H9 (cell line): Measurements from ENCODE around the gene VWA5B1. TPM values are rescaled to one million over a fixed set of nuclear protein-coding genes. Genes with fewer than 3 reads are reported as not detected.

Experiments used
- DNase-seq: peaks from one replicate; pipeline ENCODE4 v3.0.0-alpha.2; 2017
- H2AFZ ChIP-seq: one replicate; pipeline ENCODE4 v1.6.1; 2013; ENCODE audit warnings: mild to moderate bottlenecking, low read length, control low read depth, moderate library complexity
- H2AK5ac ChIP-seq: 2 replicates; pipeline ENCODE4 v1.6.1; 2013; ENCODE audit warnings: low read length, control low read depth, mixed read lengths; ENCODE audit not compliant: insufficient read length
- H2BK120ac ChIP-seq: one replicate; pipeline ENCODE4 v1.6.1; 2013; ENCODE audit warnings: low read depth, mild to moderate bottlenecking, low read length, control low read depth, inconsistent platforms; ENCODE audit not compliant: poor library complexity, severe bottlenecking
- H2BK12ac ChIP-seq: 2 replicates; pipeline ENCODE4 v1.6.1; 2013; ENCODE audit warnings: low read length, control low read depth, mixed read lengths, low read depth; ENCODE audit not compliant: insufficient read length
- H2BK15ac ChIP-seq: 2 replicates; pipeline ENCODE4 v1.6.1; 2013; ENCODE audit warnings: low read depth, low read length, control low read depth
- H2BK20ac ChIP-seq: one replicate; pipeline ENCODE4 v1.6.1; 2013; ENCODE audit warnings: low read depth, mild to moderate bottlenecking, low read length, control low read depth, inconsistent platforms; ENCODE audit not compliant: poor library complexity, severe bottlenecking
- H2BK5ac ChIP-seq: 2 replicates; pipeline ENCODE4 v1.6.1; 2013; ENCODE audit warnings: low read length, control low read depth, mixed read lengths; ENCODE audit not compliant: insufficient read length
- H3K14ac ChIP-seq: 2 replicates; pipeline ENCODE4 v1.6.1; 2013; ENCODE audit warnings: low read length, control low read depth; ENCODE audit not compliant: insufficient read depth
- H3K18ac ChIP-seq: 2 replicates; pipeline ENCODE4 v1.6.1; 2013; ENCODE audit warnings: low read depth, mild to moderate bottlenecking, mixed read lengths, low read length, control low read depth; ENCODE audit not compliant: insufficient read length
- H3K23ac ChIP-seq: 2 replicates; pipeline ENCODE4 v1.6.1; 2013; ENCODE audit warnings: low read length, control low read depth, mixed read lengths, low read depth; ENCODE audit not compliant: insufficient read length
- H3K23me2 ChIP-seq: 2 replicates; pipeline ENCODE4 v1.6.1; 2013; ENCODE audit warnings: low read depth, mild to moderate bottlenecking, mixed read lengths, low read length, control low read depth; ENCODE audit not compliant: insufficient read length, poor library complexity, severe bottlenecking
- H3K27ac ChIP-seq: 2 replicates; pipeline ENCODE4 v1.5.1; 2013; ENCODE audit warnings: low read length, control low read depth, mixed read lengths, low read depth; ENCODE audit not compliant: insufficient read length
- H3K27me3 ChIP-seq: 2 replicates; pipeline ENCODE4 v1.6.1; 2013; ENCODE audit warnings: low read length, control low read depth, inconsistent platforms; ENCODE audit not compliant: insufficient read depth
- H3K4ac ChIP-seq: 2 replicates; pipeline ENCODE4 v1.6.1; 2013; ENCODE audit warnings: low read depth, mild to moderate bottlenecking, control low read depth, inconsistent platforms, low read length, moderate library complexity
- H3K4me1 ChIP-seq: 2 replicates; pipeline ENCODE4 v1.6.1; 2013; ENCODE audit warnings: low read length, control low read depth, inconsistent platforms; ENCODE audit not compliant: insufficient read depth
- H3K4me2 ChIP-seq: 2 replicates; pipeline ENCODE4 v1.6.1; 2013; ENCODE audit warnings: low read length, control low read depth, mixed read lengths; ENCODE audit not compliant: insufficient read length, insufficient read depth
- H3K56ac ChIP-seq: 2 replicates; pipeline ENCODE4 v1.6.1; 2013; ENCODE audit warnings: low read depth, mild to moderate bottlenecking, mixed read lengths, low read length, control low read depth; ENCODE audit not compliant: insufficient read length
- H3K79me1 ChIP-seq: 2 replicates; pipeline ENCODE4 v1.6.1; 2013; ENCODE audit warnings: low read depth, mild to moderate bottlenecking, moderate library complexity, low read length, control low read depth, inconsistent platforms; ENCODE audit not compliant: insufficient read depth, poor library complexity, severe bottlenecking
- H3K79me2 ChIP-seq: 2 replicates; pipeline ENCODE4 v1.6.1; 2013; ENCODE audit warnings: low read length, control low read depth, inconsistent platforms; ENCODE audit not compliant: insufficient read depth
- H3K9ac ChIP-seq: 2 replicates; pipeline ENCODE4 v1.6.1; 2013; ENCODE audit warnings: low read length, control low read depth, mixed read lengths; ENCODE audit not compliant: insufficient read length; ENCODE audit errors: extremely low read depth
- H3K9me3 ChIP-seq: one replicate; pipeline ENCODE4 v1.6.1; 2013; ENCODE audit warnings: low read depth, low read length, inconsistent platforms; ENCODE audit not compliant: control insufficient read depth
- H3T11ph ChIP-seq: one replicate; pipeline ENCODE4 v1.6.1; 2013; ENCODE audit warnings: mild to moderate bottlenecking, low read length, control low read depth, inconsistent platforms
- H4K20me1 ChIP-seq: one replicate; pipeline ENCODE4 v1.6.1; 2013; ENCODE audit not compliant: control insufficient read depth, insufficient read length, insufficient read depth
- H4K5ac ChIP-seq: 2 replicates; pipeline ENCODE4 v1.6.1; 2013; ENCODE audit warnings: low read depth, mild to moderate bottlenecking, mixed read lengths, low read length, control low read depth; ENCODE audit not compliant: insufficient read length
- H4K8ac ChIP-seq: replicated peaks from 2 replicates; pipeline ENCODE4 v1.6.1; 2013; ENCODE audit warnings: low read length, control low read depth, mixed read lengths, low read depth; ENCODE audit not compliant: insufficient read length
- H4K91ac ChIP-seq: 2 replicates; pipeline ENCODE4 v1.6.1; 2013; ENCODE audit warnings: low read depth, mild to moderate bottlenecking, moderate library complexity, mixed read lengths, low read length, control low read depth; ENCODE audit not compliant: insufficient read length
- H3K27ac Mint-ChIP-seq, 3 experiments: 2 replicates in 2 of 3; 3 replicates in 1 of 3; pipeline ENCODE4 v1.8.0; 2020 to 2021; ENCODE audit warnings: mixed read lengths in 3 of 3, mild to moderate bottlenecking in 1 of 3, moderate library complexity in 1 of 3
- H3K27me3 Mint-ChIP-seq: 2 replicates; pipeline ENCODE4 v1.8.0; 2021; ENCODE audit warnings: low read depth, mild to moderate bottlenecking, moderate library complexity, mixed read lengths
- H3K36me3 Mint-ChIP-seq, 3 experiments: 2 replicates in 2 of 3; 3 replicates in 1 of 3; pipeline ENCODE4 v1.8.0; 2020 to 2021; ENCODE audit warnings: low read depth in 3 of 3, mixed read lengths in 3 of 3; ENCODE audit not compliant: insufficient read depth in 1 of 3
- H3K4me1 Mint-ChIP-seq, 2 experiments: 2 replicates each; pipeline ENCODE4 v1.8.0; 2020; ENCODE audit warnings: mixed read lengths in 2 of 2
- H3K4me3 Mint-ChIP-seq, 2 experiments: 2 replicates in 1 of 2; 3 replicates in 1 of 2; pipeline ENCODE4 v1.8.0; 2020 to 2021; ENCODE audit warnings: mild to moderate bottlenecking in 2 of 2, mixed read lengths in 2 of 2, moderate library complexity in 1 of 2
- H3K9me3 Mint-ChIP-seq, 2 experiments: 2 replicates in 1 of 2; 3 replicates in 1 of 2; pipeline ENCODE4 v1.8.0; 2020; ENCODE audit warnings: mild to moderate bottlenecking in 2 of 2, mixed read lengths in 2 of 2, moderate library complexity in 1 of 2
- WGBS: extraction: QIAGEN DNeasy Blood & Tissue Kit; methylation state at CpG from one replicate; pipeline ENCODE4 v1.1.7; 2013; ENCODE audit warnings: missing lambda C conversion rate, low lambda C conversion rate, mixed read lengths; ENCODE audit not compliant: insufficient read length; ENCODE audit errors: extremely low coverage; 5-methylcytosine and 5-hydroxymethylcytosine counted together
- total RNA-seq: library from RNA; stranded (reverse); gene quantifications from 2 replicates; pipeline ENCODE4 v1.2.1, GENCODE V29; 2021
- TF ChIP-seq, protein P1 (sequence below): fragments of 200-600 bp; sonication (generic); conservative IDR thresholded peaks from 3 replicates; pipeline ENCODE4 v1.8.0; 2021; ENCODE audit warnings: antibody characterized with exemption, mild to moderate bottlenecking

VWA5B1 gene
- total RNA-seq, 1 experiment from 2014 or later = not detected

GRCh38 chr1:20337581-20337980 is 46.9 kb downstream of the VWA5B1 start:
- Histone ChIP-seq H2BK20ac (no peak overlapping the region), H2AK5ac (no peak overlapping the region), H2AFZ (no peak overlapping the region), H3K79me1 (no peaks in the 10 kb centered on the region), H3K56ac (no peak overlapping the region), H3K4me2 (no peak overlapping the region), H3K79me2 (no peaks in the 10 kb centered on the region), H3K4me1 (no peaks in the 10 kb centered on the region), H3K27ac (no peak overlapping the region), H3T11ph (no peak overlapping the region), H3K27me3 (no peaks in the 10 kb centered on the region; the same call in 1 of the 2 replicates), H3K18ac (no peak overlapping the region), H4K8ac (no peak overlapping the region), H2BK12ac (no peak overlapping the region), H2BK15ac (no peak overlapping the region), H3K9ac (no peak overlapping the region), H2BK5ac (no peak overlapping the region), H3K23me2 (no peaks in the 10 kb centered on the region), H4K5ac (no peak overlapping the region), H2BK120ac (no peak overlapping the region), H4K91ac (no peak overlapping the region), H3K23ac (no peak overlapping the region), H4K20me1 (no peaks in the 10 kb centered on the region), H3K9me3 (no peaks in the 10 kb centered on the region), H3K14ac (no peak overlapping the region; the same call in 1 of the 2 replicates), H3K4ac (no peak overlapping the region)
- no peak for DNase-seq
- Mint-ChIP-seq H3K9me3 (no peaks in the 10 kb centered on the region; a peak in 1 of 5 replicates), H3K27me3 (peaks cover 44% of the 10 kb centered on the region), H3K4me1 (peaks cover 8 to 27% of the 10 kb centered on the region in 2 experiments), H3K36me3 (no peaks in the 10 kb centered on the region), H3K4me3 (no peak overlapping the region), H3K27ac (no peak overlapping the region; a peak in 1 of 7 replicates)
- no CpG with 5 or more reads among the region's 7 CpGs for WGBS
- TF ChIP-seq, protein P1, sequence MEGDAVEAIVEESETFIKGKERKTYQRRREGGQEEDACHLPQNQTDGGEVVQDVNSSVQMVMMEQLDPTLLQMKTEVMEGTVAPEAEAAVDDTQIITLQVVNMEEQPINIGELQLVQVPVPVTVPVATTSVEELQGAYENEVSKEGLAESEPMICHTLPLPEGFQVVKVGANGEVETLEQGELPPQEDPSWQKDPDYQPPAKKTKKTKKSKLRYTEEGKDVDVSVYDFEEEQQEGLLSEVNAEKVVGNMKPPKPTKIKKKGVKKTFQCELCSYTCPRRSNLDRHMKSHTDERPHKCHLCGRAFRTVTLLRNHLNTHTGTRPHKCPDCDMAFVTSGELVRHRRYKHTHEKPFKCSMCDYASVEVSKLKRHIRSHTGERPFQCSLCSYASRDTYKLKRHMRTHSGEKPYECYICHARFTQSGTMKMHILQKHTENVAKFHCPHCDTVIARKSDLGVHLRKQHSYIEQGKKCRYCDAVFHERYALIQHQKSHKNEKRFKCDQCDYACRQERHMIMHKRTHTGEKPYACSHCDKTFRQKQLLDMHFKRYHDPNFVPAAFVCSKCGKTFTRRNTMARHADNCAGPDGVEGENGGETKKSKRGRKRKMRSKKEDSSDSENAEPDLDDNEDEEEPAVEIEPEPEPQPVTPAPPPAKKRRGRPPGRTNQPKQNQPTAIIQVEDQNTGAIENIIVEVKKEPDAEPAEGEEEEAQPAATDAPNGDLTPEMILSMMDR = no peak
